DND-41 (cell line): Measurements from ENCODE around the gene BST1.
A peak's percentile ranks its signal among the peaks of the same experiment; 100 is the strongest.

ENCODE experiments used
- ATAC-seq: fragments of 200-7000 bp; cut with Tn5 transposase; 3 replicates; pipeline ENCODE4 v1.9.1; 2021; ENCODE audit warnings: low read depth; ENCODE audit not compliant: insufficient read depth
- DNase-seq: peaks from one replicate; pipeline ENCODE4 v3.0.0-alpha.2; 2020
- H2AFZ ChIP-seq: 2 replicates; pipeline ENCODE4 v1.6.0; 2012; ENCODE audit warnings: low read depth, low read length
- H3K27ac ChIP-seq: 2 replicates; pipeline ENCODE4 v1.5.1; 2012; ENCODE audit warnings: low read length, inconsistent platforms
- H3K27me3 ChIP-seq: fragments of 200-600 bp; sonication (generic); 2 replicates; pipeline ENCODE4 v1.6.0; 2012; ENCODE audit warnings: low read length, mild to moderate bottlenecking, inconsistent platforms; ENCODE audit not compliant: insufficient read depth, poor library complexity
- H3K36me3 ChIP-seq: 2 replicates; pipeline ENCODE4 v1.5.1; 2012; ENCODE audit warnings: low read length, inconsistent platforms; ENCODE audit not compliant: insufficient read depth
- H3K4me1 ChIP-seq: 2 replicates; pipeline ENCODE4 v1.5.1; 2012; ENCODE audit warnings: mild to moderate bottlenecking, low read length; ENCODE audit not compliant: insufficient read depth
- H3K4me2 ChIP-seq: 2 replicates; pipeline ENCODE4 v1.6.0; 2012; ENCODE audit warnings: mild to moderate bottlenecking, moderate library complexity, low read length, inconsistent platforms; ENCODE audit not compliant: insufficient read depth
- H3K4me3 ChIP-seq, 2 experiments: fragments of 200-600 bp in 1 of 2; shearing (Covaris generic) in 1 of 2; 2 replicates each; pipeline ENCODE4 v1.5.1; 2012 to 2016; ENCODE audit warnings: inconsistent platforms in 2 of 2, low read length in 2 of 2, mild to moderate bottlenecking in 2 of 2, low read depth in 1 of 2, moderate library complexity in 1 of 2
- H3K79me2 ChIP-seq: 2 replicates; pipeline ENCODE4 v1.6.0; 2012; ENCODE audit warnings: low read length, inconsistent platforms; ENCODE audit not compliant: insufficient read depth
- H3K9ac ChIP-seq: 2 replicates; pipeline ENCODE4 v1.6.0; 2012; ENCODE audit warnings: low read depth, mild to moderate bottlenecking, inconsistent platforms, low read length, moderate library complexity
- H3K9me3 ChIP-seq: 2 replicates; pipeline ENCODE4 v1.5.1; 2012; ENCODE audit warnings: low read length, moderate library complexity, mild to moderate bottlenecking, inconsistent platforms; ENCODE audit not compliant: insufficient read depth, severe bottlenecking
- H4K20me1 ChIP-seq: 2 replicates; pipeline ENCODE4 v1.6.0; 2012; ENCODE audit warnings: low read length; ENCODE audit not compliant: insufficient read depth
- EZH2 ChIP-seq: IDR thresholded peaks from 3 replicates; pipeline ENCODE4 v1.6.1; 2012; ENCODE audit warnings: borderline replicate concordance, low read depth, mild to moderate bottlenecking, moderate library complexity, low read length, inconsistent platforms; ENCODE audit not compliant: severe bottlenecking
- TF ChIP-seq, protein P1 (sequence below): IDR thresholded peaks from 2 replicates; pipeline ENCODE4 v1.5.1; 2012; ENCODE audit warnings: borderline replicate concordance, low read length, moderate library complexity, mild to moderate bottlenecking; ENCODE audit not compliant: poor library complexity, severe bottlenecking; ENCODE audit errors: extremely low read depth

Gene BST1

DNA sequence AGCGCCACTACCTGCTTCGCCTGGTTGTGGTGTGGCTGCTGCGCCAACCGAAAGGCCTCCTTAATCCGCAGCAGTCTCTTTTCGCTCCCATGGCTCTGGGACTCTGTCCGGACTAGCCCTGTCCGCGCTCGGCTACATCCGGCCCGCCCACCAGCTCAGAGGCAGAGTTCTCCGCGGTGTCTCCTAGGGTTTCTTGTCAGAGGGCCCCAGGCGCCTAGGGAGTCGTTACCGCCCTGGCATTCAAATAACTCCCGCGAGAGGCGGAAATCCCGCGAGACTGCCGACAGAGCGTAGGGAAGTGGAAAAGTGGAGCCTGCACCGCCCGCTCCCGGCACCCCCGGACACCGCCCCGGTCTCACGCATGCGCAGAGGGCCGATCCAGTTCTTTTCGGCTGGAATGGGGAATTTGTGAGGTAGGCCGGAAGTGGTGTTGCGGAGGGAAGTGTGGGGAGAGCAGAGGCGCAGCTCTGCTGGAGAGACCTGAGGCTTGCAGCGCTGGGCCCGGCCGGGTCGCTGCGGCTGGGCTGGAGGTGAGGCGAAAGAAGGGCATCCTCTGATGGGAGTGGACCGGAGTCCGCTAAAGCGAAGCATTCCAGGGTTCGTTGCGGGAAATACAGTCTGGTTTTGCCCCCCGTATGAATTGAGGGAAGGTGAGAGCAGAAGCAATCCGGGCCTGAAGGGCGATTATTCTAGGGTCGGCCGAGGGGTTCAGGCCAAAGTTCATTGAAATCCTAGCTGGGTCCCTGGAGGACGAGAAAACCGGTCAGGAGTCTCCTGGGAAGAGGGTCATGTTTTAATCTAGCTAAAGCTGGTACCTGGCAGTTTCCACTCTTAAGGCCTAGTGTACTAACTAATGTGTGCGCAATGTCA lies 21.3 kb upstream of the BST1 start, which contains the start of gene FAM200B:
Gene FAM200B (plus strand): TSS at position 456 of the 870 bp plus-strand sequence. CDS start 5,151 bp downstream, outside the sequence.
- peak within 1 kb of the TSS; percentile 71 to 85 for H3K4me3 ChIP-seq
- peak within 1 kb of the TSS; percentile 86 for H3K4me2 ChIP-seq
- no peaks in the 10 kb centered on the region; the same call in 1 of the 2 replicates for H4K20me1 ChIP-seq
- DNase-seq (peak; percentile 99), ATAC-seq (peak; percentile 95)
- H3K79me2 ChIP-seq, result peaks cover 88% of the 10 kb centered on the region
- H3K36me3 ChIP-seq, result peaks cover 36% of the 10 kb centered on the region
- H3K9me3 ChIP-seq, result no peaks in the 10 kb centered on the region
- H2AFZ ChIP-seq, result peak within 1 kb of the TSS; percentile 96
- no peak for TF ChIP-seq EZH2
- TF ChIP-seq, protein P1, sequence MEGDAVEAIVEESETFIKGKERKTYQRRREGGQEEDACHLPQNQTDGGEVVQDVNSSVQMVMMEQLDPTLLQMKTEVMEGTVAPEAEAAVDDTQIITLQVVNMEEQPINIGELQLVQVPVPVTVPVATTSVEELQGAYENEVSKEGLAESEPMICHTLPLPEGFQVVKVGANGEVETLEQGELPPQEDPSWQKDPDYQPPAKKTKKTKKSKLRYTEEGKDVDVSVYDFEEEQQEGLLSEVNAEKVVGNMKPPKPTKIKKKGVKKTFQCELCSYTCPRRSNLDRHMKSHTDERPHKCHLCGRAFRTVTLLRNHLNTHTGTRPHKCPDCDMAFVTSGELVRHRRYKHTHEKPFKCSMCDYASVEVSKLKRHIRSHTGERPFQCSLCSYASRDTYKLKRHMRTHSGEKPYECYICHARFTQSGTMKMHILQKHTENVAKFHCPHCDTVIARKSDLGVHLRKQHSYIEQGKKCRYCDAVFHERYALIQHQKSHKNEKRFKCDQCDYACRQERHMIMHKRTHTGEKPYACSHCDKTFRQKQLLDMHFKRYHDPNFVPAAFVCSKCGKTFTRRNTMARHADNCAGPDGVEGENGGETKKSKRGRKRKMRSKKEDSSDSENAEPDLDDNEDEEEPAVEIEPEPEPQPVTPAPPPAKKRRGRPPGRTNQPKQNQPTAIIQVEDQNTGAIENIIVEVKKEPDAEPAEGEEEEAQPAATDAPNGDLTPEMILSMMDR, result no peak
- peak within 1 kb of the TSS; percentile 91 for H3K9ac ChIP-seq
- peaks cover 55% of the 10 kb centered on the region for H3K4me1 ChIP-seq
- H3K27ac ChIP-seq, result peak within 1 kb of the TSS; percentile 91
- H3K27me3 ChIP-seq, result no peaks in the 10 kb centered on the region

DNA sequence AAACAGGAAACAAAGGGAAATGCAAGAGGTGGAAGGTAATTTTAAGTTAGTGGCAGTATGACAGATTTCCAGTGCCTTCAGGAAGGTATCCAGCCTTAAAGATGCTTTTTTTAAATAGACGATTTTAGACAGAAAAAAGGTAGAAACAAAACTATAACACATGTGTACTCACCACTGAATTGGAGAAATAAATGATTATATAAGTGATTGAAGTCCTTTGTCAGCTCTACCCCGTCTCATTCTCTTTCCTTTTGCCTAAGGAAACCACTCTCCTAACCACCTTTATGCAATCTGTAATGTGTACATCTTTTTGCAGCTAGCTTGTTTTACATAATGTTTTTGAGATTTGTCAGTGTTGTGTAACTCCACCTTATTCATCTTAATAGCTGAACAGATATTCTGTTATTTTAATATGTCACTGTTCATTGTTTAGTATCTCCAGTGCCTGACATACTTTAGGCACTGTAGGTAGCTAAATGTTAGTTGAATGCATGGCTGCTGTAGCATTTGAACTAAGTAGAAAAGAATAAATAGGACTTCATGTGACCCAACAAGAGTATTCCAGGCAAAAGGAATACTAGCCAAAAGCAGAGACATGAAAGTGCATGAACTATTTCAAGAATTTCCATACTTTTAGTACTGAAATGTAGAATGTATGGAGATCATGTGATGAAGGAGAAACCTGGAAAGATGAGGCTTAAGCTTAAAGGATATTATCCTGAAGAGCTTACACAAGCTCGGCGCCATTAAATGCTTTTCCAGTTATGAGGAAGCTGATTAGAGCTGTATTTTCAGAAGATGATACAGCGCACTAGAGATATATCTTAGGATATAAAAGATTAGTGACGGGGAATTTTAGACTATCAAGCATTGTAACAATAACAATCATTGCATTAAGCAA lies 20.4 kb upstream of the BST1 start:
- peaks cover 79% of the 10 kb centered on the region for H3K79me2 ChIP-seq
- no peak for ATAC-seq
- DNase-seq, result no peak

DNA sequence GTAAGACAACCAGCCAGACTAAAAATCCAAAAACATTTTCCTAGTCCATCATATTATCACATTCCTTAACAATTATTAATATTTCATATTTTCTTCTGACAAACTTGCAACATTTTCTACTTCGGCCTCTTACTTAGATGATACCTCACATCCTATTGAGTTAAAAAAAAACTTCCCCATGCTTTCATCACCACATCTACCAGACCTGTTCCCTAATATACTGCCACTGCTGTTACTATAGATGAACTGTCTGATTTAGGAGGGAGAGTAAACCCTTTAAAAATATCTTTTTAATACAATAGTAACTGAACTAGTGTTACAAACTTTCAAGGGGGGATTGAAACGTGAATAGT lies 19.7 kb upstream of the BST1 start:
- H3K4me2 ChIP-seq, result peak overlapping the region; percentile 86
- TF ChIP-seq, protein P1, result no peak
- TF ChIP-seq EZH2, result no peak
- no peaks in the 10 kb centered on the region for H3K27me3 ChIP-seq
- no peak overlapping the region for H3K27ac ChIP-seq
- DNase-seq, result no peak
- H2AFZ ChIP-seq, result no peak overlapping the region
- H3K9ac ChIP-seq, result peak overlapping the region; percentile 91
- H3K9me3 ChIP-seq, result no peaks in the 10 kb centered on the region
- peaks cover 73% of the 10 kb centered on the region for H3K79me2 ChIP-seq
- peaks cover 42% of the 10 kb centered on the region for H3K36me3 ChIP-seq
- no peak for ATAC-seq
- H3K4me1 ChIP-seq, result peaks cover 42% of the 10 kb centered on the region
- H3K4me3 ChIP-seq, result peak overlapping the region in 1 of 2 experiments; percentile 85; a peak in 1 of 4 replicates
- no peaks in the 10 kb centered on the region for H4K20me1 ChIP-seq

More for the DNA sequence above, 20.4 kb upstream of the BST1 start:
- Histone ChIP-seq H3K4me3 (peak overlapping the region; percentile 71 to 85), H3K36me3 (peaks cover 41% of the 10 kb centered on the region), H3K27ac (peak overlapping the region; percentile 91), H2AFZ (peak overlapping the region; percentile 96), H3K9ac (peak overlapping the region; percentile 91), H3K9me3 (no peaks in the 10 kb centered on the region), H3K4me1 (peaks cover 48% of the 10 kb centered on the region), H3K4me2 (peak overlapping the region; percentile 86), H3K27me3 (no peaks in the 10 kb centered on the region), H4K20me1 (no peaks in the 10 kb centered on the region; the same call in 1 of the 2 replicates)
- no peak for TF ChIP-seq EZH2
- TF ChIP-seq, protein P1, result no peak
